Fibroblast of mammary gland (primary cell): ENCODE results near the gene PHF5A.

Experiments
- DNase-seq: peaks from one replicate; pipeline ENCODE4 v3.0.0-alpha.2; 2010; ENCODE audit warnings: low read depth
- H3K4me3 ChIP-seq: 2 replicates; pipeline ENCODE4 v1.5.1; 2011; ENCODE audit warnings: low read depth, mild to moderate bottlenecking, low read length, moderate library complexity; ENCODE audit not compliant: control insufficient read depth
- TF ChIP-seq, protein P1 (sequence below): conservative IDR thresholded peaks from 2 replicates; pipeline ENCODE4 v1.5.1; 2011; ENCODE audit warnings: low read depth, low read length, inconsistent platforms; ENCODE audit not compliant: control insufficient read depth, insufficient read depth

PHF5A gene

GRCh38 chr22:41410311-41410751, 58.2 kb downstream of the PHF5A start:
- TF ChIP-seq, protein P1, sequence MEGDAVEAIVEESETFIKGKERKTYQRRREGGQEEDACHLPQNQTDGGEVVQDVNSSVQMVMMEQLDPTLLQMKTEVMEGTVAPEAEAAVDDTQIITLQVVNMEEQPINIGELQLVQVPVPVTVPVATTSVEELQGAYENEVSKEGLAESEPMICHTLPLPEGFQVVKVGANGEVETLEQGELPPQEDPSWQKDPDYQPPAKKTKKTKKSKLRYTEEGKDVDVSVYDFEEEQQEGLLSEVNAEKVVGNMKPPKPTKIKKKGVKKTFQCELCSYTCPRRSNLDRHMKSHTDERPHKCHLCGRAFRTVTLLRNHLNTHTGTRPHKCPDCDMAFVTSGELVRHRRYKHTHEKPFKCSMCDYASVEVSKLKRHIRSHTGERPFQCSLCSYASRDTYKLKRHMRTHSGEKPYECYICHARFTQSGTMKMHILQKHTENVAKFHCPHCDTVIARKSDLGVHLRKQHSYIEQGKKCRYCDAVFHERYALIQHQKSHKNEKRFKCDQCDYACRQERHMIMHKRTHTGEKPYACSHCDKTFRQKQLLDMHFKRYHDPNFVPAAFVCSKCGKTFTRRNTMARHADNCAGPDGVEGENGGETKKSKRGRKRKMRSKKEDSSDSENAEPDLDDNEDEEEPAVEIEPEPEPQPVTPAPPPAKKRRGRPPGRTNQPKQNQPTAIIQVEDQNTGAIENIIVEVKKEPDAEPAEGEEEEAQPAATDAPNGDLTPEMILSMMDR: no peak
- no peak for DNase-seq
- H3K4me3 ChIP-seq: no peak overlapping the region
